SH-SY5Y (cell line): ENCODE measurements around the gene FUT9.

ENCODE experiments used
- GATA2 ChIP-seq: IDR thresholded peaks from 2 replicates; pipeline ENCODE4 v1.6.1; 2011; ENCODE audit warnings: mild to moderate bottlenecking, low read depth, low read length
- GATA3 ChIP-seq: IDR thresholded peaks from 2 replicates; pipeline ENCODE4 v1.6.1; 2011; ENCODE audit warnings: low read depth, mild to moderate bottlenecking, low read length, moderate library complexity

DNA sequence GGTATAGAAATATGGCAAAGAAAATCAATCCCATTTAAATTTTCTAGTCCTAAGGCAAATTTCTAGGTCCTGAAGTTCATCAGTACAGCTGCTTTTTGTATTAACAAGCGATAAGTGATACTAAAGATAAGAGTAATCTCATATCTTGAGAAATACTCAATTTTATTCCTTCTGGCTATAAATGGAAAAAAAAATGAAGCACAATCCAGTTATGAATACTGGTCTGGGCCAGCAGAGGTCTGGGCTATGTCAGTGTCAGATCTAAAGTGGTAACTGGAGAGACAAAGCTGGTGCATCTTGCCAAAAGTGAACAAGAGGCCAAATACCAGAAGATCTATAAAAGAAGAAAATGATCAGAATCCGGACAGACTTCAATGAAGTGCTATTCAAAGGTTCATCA is 126.4 kb downstream of the FUT9 start:
- TF ChIP-seq GATA2 (peak; percentile 79), GATA3 (peak; percentile 94)
